IMR-90 (cell line): ENCODE measurements around the gene CLCF1. TPM values are rescaled to one million over a fixed set of nuclear protein-coding genes. Genes with fewer than 3 reads are reported as not detected.
A peak's percentile ranks its signal among the peaks of the same experiment; 100 is the strongest.

Experiments
- ATAC-seq: fragments of 200-7000 bp; cut with Tn5 transposase; 2 replicates; pipeline ENCODE4 v1.9.1; 2020; ENCODE audit warnings: low read depth, mild to moderate bottlenecking, moderate library complexity
- BruUV-seq: library from RNA; stranded (reverse); fragments of 400-500 nt; replicated peaks from 2 replicates; lab custom pipeline; 2021; lab: Mats Ljungman, UMichigan
- CTCF ChIA-PET: fragments of 300-600 bp; formaldehyde crosslinking; extraction: SDS; loops from one replicate; lab custom pipeline; 2021; ENCODE audit warnings: antibody characterized with exemption; lab: Yijun Ruan, JAX
- POLR2A ChIA-PET: fragments of 300-600 bp; sonication (Branson Sonifier 250); formaldehyde crosslinking; loops from one replicate; lab custom pipeline; 2022; ENCODE audit warnings: antibody characterized with exemption; ENCODE audit not compliant: unreplicated experiment; lab: Charles Lee
- DNase-seq: peaks from one replicate; pipeline ENCODE4 v3.0.0; 2013
- H2AFZ ChIP-seq: replicated peaks from 2 replicates; pipeline ENCODE3; 2013; ENCODE audit warnings: low read length, mild to moderate bottlenecking; ENCODE audit not compliant: poor library complexity
- H2AK5ac ChIP-seq: 2 replicates; pipeline ENCODE4 v1.6.1; 2013; ENCODE audit warnings: low read depth, low read length, inconsistent platforms
- H2AK9ac ChIP-seq: replicated peaks from 2 replicates; pipeline ENCODE3; 2013; ENCODE audit warnings: mild to moderate bottlenecking, low read depth, low read length, moderate library complexity; ENCODE audit not compliant: poor library complexity
- H2BK120ac ChIP-seq: 2 replicates; pipeline ENCODE4 v1.6.1; 2013; ENCODE audit warnings: low read depth, low read length, inconsistent platforms
- H2BK15ac ChIP-seq: 3 replicates; pipeline ENCODE4 v1.6.1; 2013; ENCODE audit warnings: low read depth, low read length, inconsistent platforms
- H2BK20ac ChIP-seq: 2 replicates; pipeline ENCODE4 v1.6.1; 2013; ENCODE audit warnings: low read depth, mild to moderate bottlenecking, inconsistent platforms, low read length, moderate library complexity
- H2BK5ac ChIP-seq: 2 replicates; pipeline ENCODE4 v1.6.1; 2013; ENCODE audit warnings: mild to moderate bottlenecking, low read depth, low read length, inconsistent platforms; ENCODE audit not compliant: poor library complexity, severe bottlenecking
- H3K14ac ChIP-seq: replicated peaks from 2 replicates; pipeline ENCODE4 v1.6.1; 2013; ENCODE audit warnings: low read depth, low read length, inconsistent platforms
- H3K18ac ChIP-seq: 2 replicates; pipeline ENCODE4 v1.6.1; 2013; ENCODE audit warnings: low read depth, low read length, control low read depth
- H3K23ac ChIP-seq: 2 replicates; pipeline ENCODE4 v1.6.1; 2013; ENCODE audit warnings: low read depth, low read length, inconsistent platforms
- H3K27ac ChIP-seq: 2 replicates; pipeline ENCODE4 v1.5.1; 2013; ENCODE audit warnings: mild to moderate bottlenecking, control low read depth, low read length; ENCODE audit not compliant: insufficient read depth
- H3K27me3 ChIP-seq: 2 replicates; pipeline ENCODE4 v1.6.1; 2013; ENCODE audit warnings: low read length; ENCODE audit not compliant: control insufficient read depth, insufficient read depth
- H3K36me3 ChIP-seq: 2 replicates; pipeline ENCODE4 v1.6.1; 2013; ENCODE audit warnings: low read length, mixed read lengths; ENCODE audit not compliant: control insufficient read depth, insufficient read depth
- H3K4ac ChIP-seq: 2 replicates; pipeline ENCODE4 v1.6.1; 2013; ENCODE audit warnings: low read depth, low read length, inconsistent platforms
- H3K4me1 ChIP-seq: 2 replicates; pipeline ENCODE4 v1.6.1; 2013; ENCODE audit warnings: low read length, mixed read lengths; ENCODE audit not compliant: control insufficient read depth, insufficient read depth
- H3K4me2 ChIP-seq: 2 replicates; pipeline ENCODE4 v1.6.1; 2013; ENCODE audit warnings: low read depth, mild to moderate bottlenecking, control low read depth, low read length, moderate library complexity
- H3K4me3 ChIP-seq: 2 replicates; pipeline ENCODE4 v1.5.1; 2013; ENCODE audit warnings: low read depth, mild to moderate bottlenecking, control low read depth, low read length, moderate library complexity; ENCODE audit not compliant: insufficient read depth
- H3K56ac ChIP-seq: 2 replicates; pipeline ENCODE4 v1.6.1; 2013; ENCODE audit warnings: low read length, inconsistent platforms; ENCODE audit not compliant: insufficient read depth; ENCODE audit errors: extremely low read depth
- H3K79me1 ChIP-seq, 2 experiments: 2 replicates each; pipeline ENCODE4 v1.6.1; 2013; ENCODE audit warnings: low read length in 2 of 2, inconsistent platforms in 1 of 2, low read depth in 1 of 2
- H3K9ac ChIP-seq: 2 replicates; pipeline ENCODE4 v1.6.1; 2013; ENCODE audit warnings: low read depth, low read length, control low read depth
- H3K9me1 ChIP-seq: 2 replicates; pipeline ENCODE4 v1.6.1; 2013; ENCODE audit warnings: low read length, inconsistent platforms; ENCODE audit not compliant: insufficient read depth
- H3K9me3 ChIP-seq: 2 replicates; pipeline ENCODE4 v1.6.1; 2013; ENCODE audit warnings: low read length; ENCODE audit not compliant: control insufficient read depth, insufficient read depth
- H4K20me1 ChIP-seq: 2 replicates; pipeline ENCODE4 v1.6.1; 2013; ENCODE audit warnings: low read length, inconsistent platforms; ENCODE audit not compliant: insufficient read depth
- H4K5ac ChIP-seq: 2 replicates; pipeline ENCODE4 v1.6.1; 2013; ENCODE audit warnings: mild to moderate bottlenecking, low read depth, low read length, control low read depth
- H4K8ac ChIP-seq, 2 experiments: 2 replicates each; pipeline ENCODE4 v1.6.1; 2013; ENCODE audit warnings: low read depth in 2 of 2, low read length in 2 of 2, control low read depth in 1 of 2, inconsistent platforms in 1 of 2
- H4K91ac ChIP-seq: 2 replicates; pipeline ENCODE4 v1.6.1; 2013; ENCODE audit warnings: low read depth, low read length, inconsistent platforms; ENCODE audit not compliant: insufficient read depth
- CEBPB ChIP-seq: IDR thresholded peaks from 2 replicates; pipeline ENCODE4 v1.6.1; 2012; ENCODE audit warnings: low read depth, low read length, improper control_type of control experiment
- CTCF ChIP-seq: conservative IDR thresholded peaks from 2 replicates; pipeline ENCODE4 v1.5.1; 2012; ENCODE audit warnings: mild to moderate bottlenecking, low read depth, low read length, improper control_type of control experiment
- MAFK ChIP-seq: IDR thresholded peaks from 2 replicates; pipeline ENCODE4 v1.6.1; 2012; ENCODE audit warnings: low read depth, low read length, improper control_type of control experiment
- MAZ ChIP-seq: IDR thresholded peaks from 2 replicates; pipeline ENCODE4 v1.6.1; 2012; ENCODE audit warnings: low read depth, mild to moderate bottlenecking, low read length, improper control_type of control experiment, moderate library complexity, borderline replicate concordance
- NFE2L2 ChIP-seq: fragments of 150-350 bp; IDR thresholded peaks from 2 replicates; pipeline ENCODE4 v1.6.1; 2016; ENCODE audit warnings: low read depth, mild to moderate bottlenecking, low read length
- RAD21 ChIP-seq: IDR thresholded peaks from 2 replicates; pipeline ENCODE4 v1.6.1; 2012; ENCODE audit warnings: low read length, improper control_type of control experiment
- SMC3 ChIP-seq: fragments of 150-350 bp; IDR thresholded peaks from 2 replicates; pipeline ENCODE4 v1.6.1; 2016; ENCODE audit warnings: low read depth, mild to moderate bottlenecking, antibody characterized with exemption, low read length, moderate library complexity
- USF2 ChIP-seq: fragments of 150-350 bp; IDR thresholded peaks from 2 replicates; pipeline ENCODE4 v1.6.1; 2017; ENCODE audit warnings: mild to moderate bottlenecking, antibody characterized with exemption, low read length, low read depth
- WGBS, 2 experiments: methylation state at CpG; one replicate each; pipeline versions ENCODE4 v1.1.5 to v1.1.7; 2013; ENCODE audit warnings: missing lambda C conversion rate in 2 of 2; ENCODE audit not compliant: insufficient read length in 1 of 2; ENCODE audit errors: extremely low coverage in 2 of 2; 5-methylcytosine and 5-hydroxymethylcytosine counted together
- dilution Hi-C: fragments of 300-500 bp; cut with HindIII; formaldehyde crosslinking; loops from one replicate; pipeline ENCODE4 v1.14.3; 2018; ENCODE audit warnings: low sequenced_read_pairs; ENCODE audit not compliant: unreplicated experiment
- in situ Hi-C: fragments of 300-500 bp; cut with MboI; formaldehyde crosslinking; loops from 3 replicates; pipeline ENCODE4 v1.14.3; 2019; ENCODE audit warnings: low sequenced_read_pairs, inconsistent platforms, mixed read lengths
- intact Hi-C: fragments of 100-400 bp; cut with micrococcal nuclease; formaldehyde crosslinking; loops from 2 replicates; pipeline ENCODE4 v1.10.0; 2022
- polyA plus RNA-seq, 3 experiments: library from polyadenylated mRNA; depleted of rRNA; stranded (reverse); fragments of >200 nt; gene quantifications; 2 replicates each; pipeline ENCODE4 v1.2.3, GENCODE V29; 2012; ENCODE audit warnings: low replicate concordance in 1 of 3
- total RNA-seq: library from RNA; depleted of rRNA; stranded (reverse); fragments of >200 nt; gene quantifications from 2 replicates; pipeline ENCODE4 v1.2.3, GENCODE V29; 2012

Gene CLCF1
- total and polyA plus RNA-seq, 2 of the 4 experiments (the other 2 are of a cell fraction): 5.6 to 27.8 TPM

GRCh38 chr11:67369275-67369674 lies 4.1 kb downstream of the CLCF1 start:
- intact Hi-C loops: no loop called here
- Histone ChIP-seq H3K9ac (peak overlapping the region; percentile 3; the same call in 1 of the 2 replicates), H3K27ac (peak overlapping the region; percentile 82)

More at GRCh38 chr11:67369275-67369674, 4.1 kb downstream of the CLCF1 start:
- H4K8ac ChIP-seq: peak overlapping the region in 1 of 2 experiments; percentile 29; a peak in 2 of 4 replicates
- no peak overlapping the region for H3K4me3 ChIP-seq
- dilution Hi-C loops: no loop called here
- CTCF ChIA-PET: interaction anchor here (0.6 to 2.3 kb wide), 5 partner anchors 12 to 18 kb away, joined by 4 to 15 read pairs (median 9); partner anchors contain the start of gene POLD4
- no TSS peak for BruUV-seq
- H4K91ac ChIP-seq: peak overlapping the region; percentile 86
- H3K4me1 ChIP-seq: peaks cover 53% of the 10 kb centered on the region
- H3K4me2 ChIP-seq: peak overlapping the region; percentile 66
- DNase-seq: no peak
- peak overlapping the region; percentile 13 for H3K23ac ChIP-seq
- H3K36me3 ChIP-seq: peaks cover 21% of the 10 kb centered on the region
- H2BK120ac ChIP-seq: peak overlapping the region; percentile 72
- H4K5ac ChIP-seq: peak overlapping the region; percentile 51; the same call in 1 of the 2 replicates
- POLR2A ChIA-PET: interaction anchor here (0.5 to 1.2 kb wide), 3 partner anchors 16 to 26 kb away, joined by 3 read pairs; partner anchors contain the start of gene POLD4
- H2BK20ac ChIP-seq: peak overlapping the region; percentile 73
- H3K79me1 ChIP-seq: peaks cover 5 to 77% of the 10 kb centered on the region in 2 experiments; a peak in 3 of 4 replicates
- peak overlapping the region; percentile 74; the same call in 1 of the 2 replicates for H2AK5ac ChIP-seq
- TF ChIP-seq CEBPB (no peak), NFE2L2 (no peak), USF2 (no peak), CTCF (no peak), MAFK (no peak), MAZ (no peak), RAD21 (no peak), SMC3 (no peak)
- H2AK9ac ChIP-seq: peak overlapping the region; percentile 23
- peak overlapping the region; percentile 3 for H3K18ac ChIP-seq
- in situ Hi-C loops: no loop called here
- WGBS, 2 experiments: 100% methylated on average over 1 of the region's 8 CpGs; no CpG with 5 or more reads in 1 of the 2 experiments
- peak overlapping the region; percentile 50; the same call in 2 of the 3 replicates for H2BK15ac ChIP-seq
- H3K14ac ChIP-seq: peak overlapping the region; percentile 77
- no peaks in the 10 kb centered on the region for H3K9me3 ChIP-seq
- H3K4ac ChIP-seq: peak overlapping the region; percentile 81
- no peak overlapping the region for H2AFZ ChIP-seq
- peaks cover 48% of the 10 kb centered on the region for H3K9me1 ChIP-seq
- H2BK5ac ChIP-seq: peak overlapping the region; percentile 77
- H3K56ac ChIP-seq: no peak overlapping the region
- peaks cover 65% of the 10 kb centered on the region for H4K20me1 ChIP-seq
- H3K27me3 ChIP-seq: no peaks in the 10 kb centered on the region
- no peak for ATAC-seq
